ENCODE measurements around the gene GGA3.

GRCh38 chr17:75241502-75241901 is 19.9 kb downstream of the GGA3 start:
- TF ChIP-seq, protein P1, sequence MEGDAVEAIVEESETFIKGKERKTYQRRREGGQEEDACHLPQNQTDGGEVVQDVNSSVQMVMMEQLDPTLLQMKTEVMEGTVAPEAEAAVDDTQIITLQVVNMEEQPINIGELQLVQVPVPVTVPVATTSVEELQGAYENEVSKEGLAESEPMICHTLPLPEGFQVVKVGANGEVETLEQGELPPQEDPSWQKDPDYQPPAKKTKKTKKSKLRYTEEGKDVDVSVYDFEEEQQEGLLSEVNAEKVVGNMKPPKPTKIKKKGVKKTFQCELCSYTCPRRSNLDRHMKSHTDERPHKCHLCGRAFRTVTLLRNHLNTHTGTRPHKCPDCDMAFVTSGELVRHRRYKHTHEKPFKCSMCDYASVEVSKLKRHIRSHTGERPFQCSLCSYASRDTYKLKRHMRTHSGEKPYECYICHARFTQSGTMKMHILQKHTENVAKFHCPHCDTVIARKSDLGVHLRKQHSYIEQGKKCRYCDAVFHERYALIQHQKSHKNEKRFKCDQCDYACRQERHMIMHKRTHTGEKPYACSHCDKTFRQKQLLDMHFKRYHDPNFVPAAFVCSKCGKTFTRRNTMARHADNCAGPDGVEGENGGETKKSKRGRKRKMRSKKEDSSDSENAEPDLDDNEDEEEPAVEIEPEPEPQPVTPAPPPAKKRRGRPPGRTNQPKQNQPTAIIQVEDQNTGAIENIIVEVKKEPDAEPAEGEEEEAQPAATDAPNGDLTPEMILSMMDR (IDR thresholded peaks at IDR 0.05), result no peak
- TF ChIP-seq POLR2A (IDR thresholded peaks at IDR 0.05), result no peak
